GM12872 (cell line): ENCODE data around the gene NAA80.
A peak's percentile ranks its signal among the peaks of the same experiment; 100 is the strongest.

Experiments used
- TF ChIP-seq, protein P1 (sequence below): IDR thresholded peaks from 3 replicates; pipeline ENCODE4 v1.5.1; 2011; ENCODE audit warnings: low read depth, mild to moderate bottlenecking, low read length, moderate library complexity; ENCODE audit not compliant: insufficient read depth

NAA80 gene

DNA sequence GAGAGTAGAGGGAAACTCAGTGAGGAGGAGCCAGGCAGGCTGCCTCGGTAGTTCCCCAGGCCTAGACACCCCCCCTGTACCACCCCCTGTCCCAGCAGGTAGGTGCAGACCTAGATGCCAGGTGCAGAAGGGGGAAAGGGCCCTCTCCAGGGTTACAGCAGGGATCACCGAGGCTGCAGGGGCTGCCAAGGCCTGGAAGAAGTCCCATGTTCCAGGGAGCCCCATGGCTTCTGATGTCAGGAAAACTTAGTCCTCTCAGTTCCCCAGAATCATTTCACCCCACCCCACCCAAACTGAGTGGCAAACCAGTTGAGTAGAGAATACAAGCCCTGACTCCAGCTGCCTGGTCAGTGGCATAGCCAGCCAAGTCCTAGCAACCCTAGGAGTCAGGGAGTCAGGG, 37.7 kb downstream of the NAA80 start:
- TF ChIP-seq, protein P1, sequence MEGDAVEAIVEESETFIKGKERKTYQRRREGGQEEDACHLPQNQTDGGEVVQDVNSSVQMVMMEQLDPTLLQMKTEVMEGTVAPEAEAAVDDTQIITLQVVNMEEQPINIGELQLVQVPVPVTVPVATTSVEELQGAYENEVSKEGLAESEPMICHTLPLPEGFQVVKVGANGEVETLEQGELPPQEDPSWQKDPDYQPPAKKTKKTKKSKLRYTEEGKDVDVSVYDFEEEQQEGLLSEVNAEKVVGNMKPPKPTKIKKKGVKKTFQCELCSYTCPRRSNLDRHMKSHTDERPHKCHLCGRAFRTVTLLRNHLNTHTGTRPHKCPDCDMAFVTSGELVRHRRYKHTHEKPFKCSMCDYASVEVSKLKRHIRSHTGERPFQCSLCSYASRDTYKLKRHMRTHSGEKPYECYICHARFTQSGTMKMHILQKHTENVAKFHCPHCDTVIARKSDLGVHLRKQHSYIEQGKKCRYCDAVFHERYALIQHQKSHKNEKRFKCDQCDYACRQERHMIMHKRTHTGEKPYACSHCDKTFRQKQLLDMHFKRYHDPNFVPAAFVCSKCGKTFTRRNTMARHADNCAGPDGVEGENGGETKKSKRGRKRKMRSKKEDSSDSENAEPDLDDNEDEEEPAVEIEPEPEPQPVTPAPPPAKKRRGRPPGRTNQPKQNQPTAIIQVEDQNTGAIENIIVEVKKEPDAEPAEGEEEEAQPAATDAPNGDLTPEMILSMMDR, result no peak

DNA sequence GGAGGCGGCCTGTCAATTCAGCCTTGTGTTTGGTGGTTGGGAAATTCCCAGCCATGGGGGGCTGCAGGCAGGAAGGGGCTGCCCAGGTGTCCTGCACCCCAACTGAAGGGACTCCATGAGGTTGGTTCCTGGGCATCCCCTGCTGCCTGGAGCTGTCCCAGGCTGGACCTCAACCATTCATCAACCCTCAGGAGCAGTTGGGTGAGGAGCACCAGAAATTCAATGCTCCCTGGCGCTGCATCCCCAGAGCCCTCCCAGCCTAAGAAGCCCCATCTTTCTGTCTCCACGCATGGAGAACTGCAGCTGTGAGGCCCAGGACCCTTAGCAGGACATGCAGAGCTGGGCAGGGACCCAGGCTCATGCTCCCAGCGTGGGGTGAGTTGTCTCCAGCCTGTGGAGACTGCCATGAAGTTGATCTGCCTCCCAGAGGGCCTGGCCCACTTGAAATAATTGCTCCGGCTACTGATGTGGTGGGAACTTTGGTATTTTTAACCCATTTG, 38.2 kb downstream of the NAA80 start:
- TF ChIP-seq, protein P1, result no peak

DNA sequence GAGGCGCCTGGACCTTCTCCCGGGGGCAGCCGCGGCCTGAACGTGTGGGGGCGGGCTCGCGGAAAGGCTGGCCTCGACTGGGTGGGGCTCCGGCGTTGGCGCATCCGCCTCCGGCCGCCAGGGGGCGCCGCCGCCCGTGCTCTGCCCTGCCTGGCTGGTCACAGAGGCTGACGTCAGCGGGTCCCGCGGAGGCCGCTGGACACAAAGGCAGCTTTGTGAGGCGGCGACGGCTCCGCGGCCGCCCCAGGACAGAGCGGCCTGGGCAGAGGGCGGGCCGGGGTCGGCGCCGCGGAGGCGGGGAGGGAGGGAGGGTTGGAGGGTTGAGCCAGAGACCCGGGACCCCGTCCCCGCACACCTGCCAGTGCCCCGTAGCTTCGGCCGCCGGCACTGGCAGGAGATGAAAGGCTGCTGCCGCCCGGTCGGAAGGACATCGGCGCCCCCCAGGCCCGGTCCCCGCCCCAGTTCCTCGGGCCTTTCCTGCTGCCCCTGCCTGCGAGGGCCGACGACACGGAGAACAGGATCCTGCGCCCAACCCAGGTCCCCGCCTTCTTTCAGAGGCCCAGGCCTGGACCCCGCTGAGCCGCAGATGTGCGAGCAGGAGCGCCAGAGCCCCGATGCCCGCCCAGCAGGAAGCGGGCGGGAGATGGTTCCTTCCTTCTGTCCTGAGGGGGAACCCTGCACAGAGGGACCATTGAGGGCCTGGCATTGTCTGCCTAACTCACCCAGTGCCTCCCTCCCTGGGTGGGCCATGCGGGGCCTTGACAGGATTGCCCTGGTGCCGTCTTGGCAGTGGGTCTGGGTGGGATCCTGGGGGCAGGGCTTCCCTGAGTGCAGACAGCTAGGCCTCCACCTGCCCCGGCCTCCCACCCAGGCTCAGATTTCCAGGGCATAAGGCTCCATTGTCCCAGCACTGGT, 38.9 kb downstream of the NAA80 start:
- TF ChIP-seq, protein P1, result peak; percentile 93

DNA sequence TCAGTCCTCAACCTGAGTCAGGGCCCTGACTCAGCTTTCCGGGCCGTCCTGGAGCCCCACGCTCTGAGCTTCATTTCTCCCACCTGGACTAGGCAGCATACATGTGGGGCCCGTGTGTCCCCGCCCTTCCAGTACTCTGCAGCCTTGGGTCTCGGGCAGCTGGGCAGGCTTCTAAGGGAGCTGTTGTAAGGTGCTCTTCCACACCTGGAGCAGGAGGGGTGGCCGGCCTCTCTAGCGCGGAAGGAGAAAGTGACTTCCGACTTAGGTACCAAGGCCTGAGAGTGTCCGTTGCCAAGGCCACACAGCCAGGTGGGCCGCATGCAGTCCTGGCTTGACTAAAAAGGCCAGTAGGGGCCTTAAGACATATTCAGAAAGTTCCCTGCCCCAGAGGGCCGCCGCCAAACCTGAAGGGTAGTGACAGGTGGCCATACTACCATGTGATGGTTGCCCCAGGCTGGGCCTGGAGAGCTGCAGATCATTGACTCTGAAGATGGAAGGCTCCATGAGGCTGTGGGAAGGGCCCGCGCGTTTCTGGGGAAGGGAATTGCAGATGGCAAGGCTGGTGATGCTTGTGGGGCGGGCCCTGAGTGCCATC, 39.7 kb downstream of the NAA80 start:
- TF ChIP-seq, protein P1, result no peak

DNA sequence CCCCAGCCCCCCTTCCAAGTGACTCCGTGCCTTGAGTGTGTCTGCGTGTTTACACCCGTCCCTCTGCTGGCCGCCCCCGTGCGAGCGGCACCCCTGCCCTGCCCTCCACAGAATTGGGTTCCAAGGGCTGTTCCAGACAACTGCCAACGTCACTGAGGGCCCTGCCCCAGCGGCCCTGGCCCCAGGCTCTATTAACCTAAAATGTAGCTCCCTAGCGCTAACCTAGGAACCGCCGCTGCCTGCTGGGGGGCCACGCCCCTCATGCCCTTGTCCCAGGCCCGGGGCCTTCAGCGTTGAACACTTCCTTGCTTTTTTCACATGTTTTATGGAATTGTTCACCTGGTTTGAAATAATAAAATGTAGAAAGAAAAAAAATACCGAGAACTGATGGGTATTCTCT, 40.2 kb downstream of the NAA80 start:
- TF ChIP-seq, protein P1, result no peak

DNA sequence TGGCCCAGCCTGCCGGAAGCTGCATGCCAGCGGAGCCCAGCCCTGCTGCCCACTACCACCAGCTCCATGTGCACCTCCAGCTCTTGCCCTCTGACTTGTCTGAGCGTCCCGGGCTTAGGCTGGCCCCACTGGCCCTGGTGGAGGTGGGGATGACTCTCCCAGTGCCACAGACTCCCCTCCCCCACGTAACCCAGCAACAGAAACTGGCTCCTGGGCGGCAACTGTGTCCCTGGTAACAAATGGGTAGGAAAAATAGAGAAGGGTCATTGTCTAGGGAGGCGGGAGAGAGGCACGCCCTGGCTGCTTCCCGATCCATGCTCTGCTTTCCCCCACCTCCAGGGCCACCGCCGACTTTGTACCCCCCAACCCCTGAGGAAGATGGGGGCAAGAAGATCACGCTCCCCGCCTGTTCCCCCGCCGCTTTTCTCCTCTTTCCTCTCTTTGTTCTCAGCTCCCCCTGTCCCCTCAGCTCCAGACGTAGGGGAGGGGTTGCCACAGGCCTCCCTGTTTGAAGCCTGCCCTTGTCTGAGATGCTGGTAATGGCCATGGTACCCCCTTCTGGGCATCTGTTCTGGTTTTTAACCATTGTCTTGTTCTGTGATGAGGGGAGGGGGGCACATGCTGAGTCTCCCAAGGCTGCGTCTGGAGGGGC, 41.0 kb downstream of the NAA80 start:
- TF ChIP-seq, protein P1, result no peak
